Right ventricle myocardium inferior (tissue), 1 donor: ENCODE data around the gene TCEA3. TPM values are rescaled to one million over a fixed set of nuclear protein-coding genes. Genes with fewer than 3 reads are reported as not detected.
"Not testable (repeated sequence)": the region's sequence is repeated elsewhere in the genome, so short reads cannot be mapped to it uniquely, and the experiment has no call there.

ENCODE experiments used
- ATAC-seq: fragments of 200-7000 bp; cut with Tn5 transposase; one replicate; pipeline ENCODE4 v1.9.1; 2020; ENCODE audit warnings: mild to moderate bottlenecking, moderate library complexity
- DNase-seq: peaks from one replicate; pipeline ENCODE4 v3.0.0; 2021; ENCODE audit errors: missing footprints
- intact Hi-C: fragments of 100-400 bp; cut with DNase I; formaldehyde crosslinking; loops from one replicate; pipeline ENCODE4 v1.11.0; 2022
- total RNA-seq: library from RNA; stranded (reverse); fragmentation: NEBNext Ultra II Directional; extraction: Animal tissue kit (Norgen Biotek cat#: 25700); gene quantifications from one replicate; pipeline ENCODE4 v1.2.1, GENCODE V29; 2021
- donor health status: DM: no; HTN: yes; CAD: no; lungs with severe emphysema.

Gene TCEA3
- total RNA-seq, 1 donor from 2014 or later: 73.6 TPM

DNA sequence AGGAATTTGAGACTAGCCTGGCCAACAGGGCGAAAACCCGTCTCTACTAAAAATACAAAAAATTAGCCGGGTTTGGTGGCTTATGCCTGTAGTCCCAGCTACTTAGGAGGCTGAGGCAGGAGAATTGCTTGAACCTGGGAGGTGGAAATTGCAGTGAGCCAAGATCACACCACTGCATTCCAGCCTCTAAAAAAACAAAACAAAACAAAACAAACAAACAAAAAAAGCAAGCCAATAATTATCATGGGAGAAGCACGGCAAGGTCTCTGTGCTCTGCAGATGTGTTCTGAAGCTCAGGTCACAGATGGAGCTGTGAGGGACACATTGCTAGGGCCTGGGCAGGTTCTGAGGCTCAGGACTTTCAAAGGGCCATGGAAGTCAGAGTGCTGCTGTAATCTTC lies 44.3 kb downstream of the TCEA3 start:
- DNase-seq, intact Hi-C loops, ATAC-seq: not testable (repeated sequence)

DNA sequence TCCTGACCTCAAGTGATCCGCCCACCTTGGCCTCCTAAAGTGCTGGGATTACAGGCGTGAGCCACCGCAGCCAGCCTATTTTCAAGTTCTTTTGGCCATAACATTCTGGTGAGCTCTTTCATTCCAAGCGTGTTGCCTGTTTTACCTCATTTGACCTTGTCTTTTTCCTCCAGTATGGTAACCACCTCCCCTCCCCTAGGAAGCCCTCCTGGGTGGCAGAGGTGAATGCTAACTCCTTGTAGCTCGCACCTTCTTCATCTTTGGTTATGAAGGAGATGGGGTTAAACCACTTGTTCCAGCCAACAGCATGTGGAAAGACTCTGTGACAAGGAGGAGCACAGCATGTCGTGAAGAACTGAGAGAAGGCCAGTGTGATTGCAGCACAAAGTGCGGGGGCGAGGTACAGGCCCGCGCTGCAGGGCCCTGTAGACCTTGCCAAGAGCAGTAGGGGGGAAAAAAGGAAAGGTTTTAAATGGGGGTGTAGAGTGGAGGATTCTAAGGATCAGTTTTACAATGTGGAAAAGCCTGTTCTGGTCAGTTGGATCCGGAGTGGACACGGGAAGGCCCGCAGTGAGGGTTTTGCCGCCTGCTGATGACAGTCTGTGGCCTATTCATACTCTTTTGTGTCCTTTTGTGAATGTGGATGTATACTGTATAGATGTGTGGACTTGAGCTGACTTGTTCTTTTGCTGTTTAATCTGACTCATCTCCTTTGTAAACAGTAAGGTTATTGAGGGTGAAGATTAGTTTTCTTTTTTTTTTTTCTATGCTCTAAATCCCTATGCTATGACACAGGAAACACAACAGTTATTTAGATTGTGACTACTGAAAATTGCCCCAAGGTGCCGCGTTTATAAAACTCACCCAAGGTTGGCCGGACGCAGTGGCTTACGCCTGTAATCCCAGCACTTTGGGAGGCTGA lies 47.4 kb downstream of the TCEA3 start:
- intact Hi-C loops: no loop called here

DNA sequence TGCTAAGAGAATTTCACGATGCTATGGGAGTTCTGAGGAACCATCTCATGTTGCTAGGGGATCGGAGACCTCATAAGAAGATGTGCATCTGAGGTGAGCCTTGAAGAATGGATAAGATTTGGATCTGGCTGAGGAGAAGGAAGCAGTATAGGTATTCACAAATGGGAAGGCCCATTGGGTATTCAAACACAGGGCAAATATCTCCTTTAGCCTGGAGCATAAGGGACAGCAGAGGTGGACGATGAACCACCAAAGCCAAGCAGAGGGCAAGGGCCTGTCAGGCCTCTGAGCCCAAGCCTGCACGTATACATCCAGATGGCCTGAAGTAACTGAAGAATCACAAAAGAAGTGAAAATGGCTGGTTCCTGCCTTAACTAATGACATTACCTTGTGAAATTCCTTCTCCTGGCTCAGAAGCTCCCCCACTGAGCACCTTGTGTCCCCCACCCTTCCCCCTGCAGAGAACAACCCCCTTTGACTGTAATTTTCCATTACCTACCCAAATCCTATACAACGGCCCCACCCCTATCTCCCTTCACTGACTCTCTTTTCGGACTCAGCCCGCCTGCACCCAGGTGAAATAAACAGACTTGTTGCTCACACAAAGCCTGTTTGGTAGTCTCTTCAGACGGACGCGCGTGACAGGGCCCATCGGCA lies 50.3 kb downstream of the TCEA3 start:
- DNase-seq, intact Hi-C loops, ATAC-seq: not testable (repeated sequence)

More for the DNA sequence above, 47.4 kb downstream of the TCEA3 start:
- DNase-seq (no peak), ATAC-seq (peak; percentile 83)

DNA sequence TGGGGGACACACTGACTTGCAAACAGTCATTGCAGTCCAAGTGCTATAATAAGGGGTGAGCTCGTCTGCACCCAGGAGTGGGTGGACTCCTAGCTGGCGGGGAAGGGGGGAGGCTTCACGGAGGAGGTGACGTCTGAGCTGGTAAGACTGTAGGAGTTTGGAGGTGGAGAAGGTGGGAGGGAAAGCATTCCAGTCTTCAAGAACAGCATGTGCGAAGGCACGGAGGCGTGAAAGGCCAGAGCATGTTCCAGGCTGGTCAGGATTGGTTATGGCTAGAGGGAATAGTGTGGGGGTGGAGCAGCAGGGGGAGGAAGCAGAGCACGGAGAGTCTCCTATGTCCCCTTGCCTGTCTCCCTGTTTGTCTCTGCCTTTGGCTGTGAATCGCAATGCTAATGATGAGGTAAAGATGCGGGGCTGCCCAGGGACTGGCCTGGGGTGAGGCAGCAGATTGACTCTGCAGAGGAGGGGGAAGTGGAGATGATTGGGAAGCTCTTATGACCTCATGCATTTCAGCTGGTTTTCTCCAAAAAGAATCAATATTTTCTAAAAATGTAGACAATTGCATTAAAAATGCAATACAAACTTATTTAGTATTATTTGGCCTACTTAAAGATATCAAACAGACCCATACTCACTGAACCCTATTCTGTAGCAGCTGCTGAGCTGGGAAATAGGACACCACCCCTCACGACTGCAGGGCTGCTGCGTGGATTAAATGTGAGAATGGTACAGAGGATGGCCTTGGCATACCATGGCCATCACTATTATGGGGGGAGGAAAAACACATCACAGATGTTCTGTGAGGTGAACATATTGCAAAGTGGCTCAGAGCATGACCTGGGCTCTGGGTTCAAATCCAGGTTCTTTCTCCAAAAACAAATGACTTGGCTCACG lies 52.3 kb downstream of the TCEA3 start:
- no peak for ATAC-seq
- intact Hi-C loops: loop anchor here (2.0 kb wide), 1 partner anchor 23 kb away; no protein-coding TSS in a partner anchor
- DNase-seq: no peak

DNA sequence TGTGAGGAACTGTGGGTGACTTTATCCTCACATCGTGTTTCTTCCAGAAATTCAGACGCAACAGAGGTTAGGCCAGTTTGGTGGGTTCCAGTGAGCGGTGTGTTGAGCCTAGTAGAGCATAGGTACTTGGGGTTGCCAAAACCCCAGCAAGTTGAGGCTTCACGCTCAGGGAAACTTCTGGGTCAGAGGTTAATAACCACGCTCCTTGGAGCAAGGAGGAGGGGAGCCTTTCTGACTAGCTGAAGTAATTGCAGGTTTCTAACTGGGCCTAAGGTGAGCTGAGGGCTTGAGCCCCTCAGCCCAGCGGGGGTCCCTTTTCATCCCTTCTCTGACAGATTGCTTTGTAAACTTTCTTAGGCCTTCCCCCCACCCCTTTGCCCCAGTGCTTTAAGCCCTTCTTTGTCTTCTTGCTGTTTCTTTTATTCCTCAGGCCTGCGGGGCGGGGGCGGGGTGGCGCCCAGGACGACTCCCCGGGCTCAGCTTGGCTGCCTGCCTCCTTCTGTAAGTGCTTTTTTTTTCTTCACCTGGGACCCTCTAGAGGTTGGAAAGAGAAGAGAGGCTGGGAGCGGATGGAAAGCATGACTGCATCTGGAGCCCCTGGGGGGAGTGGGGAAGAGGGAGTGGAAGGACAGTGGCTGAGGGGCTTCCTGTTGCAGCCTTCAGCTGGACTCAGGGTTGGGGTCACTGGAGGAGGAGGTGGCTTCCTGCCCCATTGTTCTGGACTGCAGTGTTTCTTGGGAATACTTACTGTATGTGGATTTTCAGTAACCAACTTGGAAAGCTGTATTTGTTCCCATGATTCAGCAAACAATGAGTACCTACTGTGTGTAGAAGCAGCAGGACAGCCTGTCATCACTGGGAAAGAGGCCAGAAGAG lies 53.6 kb downstream of the TCEA3 start:
- intact Hi-C loops: loop anchor here (2.0 kb wide), 1 partner anchor 24 kb away; no protein-coding TSS in a partner anchor
- DNase-seq: no peak

DNA sequence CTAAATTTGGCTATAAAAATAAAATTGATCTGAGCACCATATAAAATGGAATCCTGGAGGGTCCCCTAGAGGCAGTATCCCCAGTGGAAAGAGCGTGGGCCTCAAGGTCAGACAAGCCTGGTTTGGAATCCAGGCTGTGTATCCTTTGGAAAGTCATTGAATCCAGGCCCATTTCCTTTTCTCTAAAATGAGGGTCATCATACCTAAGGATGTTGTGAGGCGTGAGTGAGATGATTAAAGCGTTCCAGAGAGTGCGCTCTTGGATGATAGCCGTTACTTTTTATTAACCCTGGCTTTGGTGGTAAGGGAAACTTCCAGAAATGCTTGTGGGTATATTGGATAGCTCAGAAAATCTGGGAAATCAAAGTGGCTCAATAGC lies 54.2 kb downstream of the TCEA3 start:
- ATAC-seq: no peak
- intact Hi-C loops: loop anchor here (2.0 kb wide), 1 partner anchor 24 kb away; no protein-coding TSS in a partner anchor
- DNase-seq: no peak

More for the DNA sequence above, 53.6 kb downstream of the TCEA3 start:
- ATAC-seq: no peak

DNA sequence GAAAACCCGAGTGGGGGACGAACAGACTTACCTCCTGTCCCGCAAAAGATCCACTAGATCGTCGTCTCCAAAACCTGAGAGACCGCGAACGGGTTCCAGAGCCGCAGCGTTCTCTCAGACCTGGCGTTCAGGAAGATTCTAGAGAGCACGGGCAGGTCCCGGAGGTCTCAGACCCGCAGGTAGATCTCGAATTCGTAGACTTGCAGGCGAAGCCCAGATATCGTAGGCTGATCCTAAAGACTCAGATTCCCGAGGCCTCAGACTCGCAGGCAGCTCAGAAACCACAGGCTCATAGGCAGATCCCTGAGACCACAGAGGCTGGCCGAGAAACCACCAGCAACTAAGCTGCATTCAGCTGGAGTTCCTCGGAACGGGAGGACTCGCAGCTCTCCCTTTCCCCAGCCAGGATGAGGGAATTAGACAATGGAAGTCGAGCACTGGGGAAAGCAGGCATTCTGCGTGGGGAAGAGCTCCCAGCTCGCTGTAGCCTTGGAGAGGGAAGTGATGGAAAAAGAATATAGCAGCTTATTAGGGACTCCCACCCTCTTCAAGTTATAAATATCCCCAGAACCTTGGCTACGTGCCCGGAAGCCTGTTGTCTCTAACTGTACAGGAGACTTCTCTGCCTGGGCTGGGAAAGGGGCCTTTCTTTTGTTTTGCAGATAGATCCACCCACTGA lies 55.1 kb downstream of the TCEA3 start, which contains the start of gene ZNF436:
Gene ZNF436, minus strand, starts transcription at position 502 of the 679 bp plus-strand sequence. CDS start 1,831 bp downstream, outside the sequence.
- DNase-seq (peak; percentile 91), ATAC-seq (peak; percentile 40)
- intact Hi-C loops: loop anchor here (2.0 to 5.0 kb wide), 3 partner anchors 25 to 108 kb away; no protein-coding TSS in a partner anchor

DNA sequence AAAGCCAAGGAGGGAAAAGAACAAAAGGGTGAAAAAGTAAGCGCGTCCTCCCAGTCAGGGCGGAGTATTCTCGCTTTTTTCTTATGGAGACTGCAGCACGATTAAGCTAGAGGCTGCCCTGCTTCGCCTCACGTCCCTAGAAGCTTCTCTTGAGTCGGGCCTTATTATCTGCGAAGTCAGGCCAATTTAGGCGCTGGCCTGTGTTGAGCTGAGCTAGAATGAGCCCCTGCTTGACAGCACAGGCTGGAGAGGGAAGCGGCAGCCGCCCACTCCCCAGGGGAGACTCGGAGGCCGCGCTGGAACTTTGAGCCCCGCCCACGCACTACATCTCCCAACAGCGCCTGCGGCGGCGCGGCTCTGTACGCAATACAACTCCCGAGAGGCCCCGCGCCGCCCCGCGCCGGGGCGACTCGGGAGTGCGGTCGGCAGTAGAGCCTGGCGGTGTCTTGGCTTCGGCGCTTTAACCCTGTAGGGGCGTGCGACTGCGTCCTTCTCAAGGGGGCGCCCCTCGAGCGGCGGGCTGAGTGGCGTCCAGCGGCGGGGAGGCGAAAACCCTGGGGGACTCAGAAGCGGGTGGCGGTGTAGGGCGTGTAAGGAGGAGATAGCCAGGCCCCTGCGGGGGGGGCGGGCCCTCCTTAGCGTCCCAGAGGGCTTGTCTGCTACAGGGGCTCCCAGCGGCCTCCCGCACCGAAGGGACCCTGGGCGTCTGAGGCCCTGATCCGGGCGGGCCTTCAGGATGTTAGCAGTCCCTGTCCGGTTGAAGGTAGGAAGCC lies 55.8 kb downstream of the TCEA3 start:
- intact Hi-C loops: loop anchor here (1.0 to 5.0 kb wide), 3 partner anchors 24 to 109 kb away; partner anchors contain the start of gene HNRNPR
- peak; percentile 89 for ATAC-seq
- peak; percentile 98 for DNase-seq

DNA sequence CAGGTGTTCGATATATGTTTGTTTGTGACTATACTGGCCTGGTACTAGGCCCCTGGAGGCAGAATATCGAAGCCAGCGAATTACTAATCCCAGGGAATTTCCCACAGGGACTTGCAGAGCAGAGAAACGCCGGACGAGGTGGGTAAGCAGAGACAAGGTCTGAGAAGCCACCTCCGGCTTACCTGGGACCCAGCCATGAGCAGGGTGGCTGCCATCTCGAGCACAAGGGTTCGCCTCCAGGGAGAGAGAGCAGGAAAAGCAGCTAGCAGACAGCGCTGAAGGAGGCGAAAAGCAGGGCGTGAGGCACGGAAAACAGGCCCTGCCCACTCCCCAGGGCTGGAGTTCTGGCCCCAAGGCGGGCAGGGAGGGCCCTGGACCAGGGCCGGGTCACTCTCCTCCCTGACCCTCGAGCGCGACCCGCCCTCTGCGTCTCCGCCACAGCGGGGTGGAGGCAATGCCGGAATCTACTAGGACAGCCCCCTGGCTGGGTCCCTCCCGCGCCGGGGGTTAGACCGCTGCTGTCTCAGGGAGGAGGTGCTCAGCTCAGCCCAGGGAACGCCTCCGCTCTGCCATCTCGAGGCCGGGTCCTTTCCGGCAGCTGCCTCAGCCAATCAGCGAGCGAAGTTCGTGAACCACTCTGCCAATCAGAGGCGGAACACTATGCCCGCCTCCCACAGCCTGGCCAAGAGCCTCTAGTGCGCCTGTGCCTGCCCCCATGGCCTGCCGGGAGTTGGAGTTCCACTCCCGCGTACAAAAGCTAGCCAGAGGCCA lies 56.6 kb downstream of the TCEA3 start:
- intact Hi-C loops: loop anchor here (1.0 to 5.0 kb wide), 3 partner anchors 24 to 109 kb away; partner anchors contain the start of gene HNRNPR
- ATAC-seq (peak; percentile 92), DNase-seq (peak; percentile 99)

DNA sequence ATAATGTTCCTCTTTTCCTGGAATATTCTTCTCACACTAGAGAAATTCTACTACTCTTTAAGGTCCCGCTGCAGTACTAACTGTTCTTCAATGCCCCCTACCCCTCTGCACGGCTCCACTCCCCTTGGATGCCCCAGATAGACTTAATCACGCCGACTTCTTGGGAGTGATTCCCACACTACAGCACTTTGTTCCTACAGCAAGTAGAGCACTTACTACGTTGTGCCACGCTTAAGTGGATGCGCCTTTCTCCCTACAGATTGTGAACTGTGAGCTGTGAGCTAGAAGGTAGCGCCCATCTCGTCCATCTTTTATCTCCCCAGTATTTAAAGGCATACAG lies 57.1 kb downstream of the TCEA3 start:
- ATAC-seq (no peak), DNase-seq (no peak)
- intact Hi-C loops: loop anchor here (5.0 kb wide), 1 partner anchor 110 kb away; no protein-coding TSS in a partner anchor

DNA sequence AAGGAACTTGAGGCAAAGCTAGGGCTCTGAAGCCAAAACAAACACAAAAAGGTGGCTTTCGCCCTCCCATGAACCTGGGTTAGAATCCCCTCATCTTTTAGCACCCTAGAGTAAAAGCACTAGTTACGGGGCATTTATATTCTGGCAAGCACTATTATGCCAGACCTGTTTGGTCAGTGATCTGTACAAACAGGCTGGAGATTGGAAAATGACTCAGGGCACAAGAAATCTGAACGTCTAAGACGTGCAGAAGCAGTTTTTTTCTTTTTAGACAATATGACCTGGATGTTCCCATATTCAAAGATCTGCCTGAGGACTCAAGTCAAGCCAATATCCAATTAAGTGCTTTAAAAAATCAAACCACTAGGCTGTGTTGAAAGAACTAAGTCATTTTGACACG lies 58.0 kb downstream of the TCEA3 start:
- DNase-seq (no peak), ATAC-seq (no peak)
- intact Hi-C loops: loop anchor here (5.0 kb wide), 1 partner anchor 111 kb away; no protein-coding TSS in a partner anchor

DNA sequence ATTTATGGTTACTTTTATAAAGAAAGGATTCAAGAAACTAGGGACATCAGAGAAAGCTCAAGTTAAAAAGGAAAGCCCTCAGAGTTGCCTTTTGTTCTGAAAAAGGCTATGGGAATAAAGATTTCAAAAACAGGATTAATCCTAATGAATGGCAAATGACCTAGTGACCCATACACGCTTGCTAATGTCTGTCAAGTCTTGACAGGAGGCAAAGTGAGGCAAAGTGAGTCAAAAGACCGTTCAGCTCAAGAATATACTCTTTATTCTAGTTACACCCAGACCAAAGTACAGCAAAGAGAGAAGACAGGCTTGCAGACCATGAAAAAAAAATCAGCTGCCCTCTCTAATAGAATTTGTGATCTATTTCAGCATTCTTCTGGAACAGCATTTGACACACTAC lies 58.4 kb downstream of the TCEA3 start:
- DNase-seq (no peak), ATAC-seq (no peak)
- intact Hi-C loops: loop anchor here (5.0 kb wide), 1 partner anchor 111 kb away; no protein-coding TSS in a partner anchor

DNA sequence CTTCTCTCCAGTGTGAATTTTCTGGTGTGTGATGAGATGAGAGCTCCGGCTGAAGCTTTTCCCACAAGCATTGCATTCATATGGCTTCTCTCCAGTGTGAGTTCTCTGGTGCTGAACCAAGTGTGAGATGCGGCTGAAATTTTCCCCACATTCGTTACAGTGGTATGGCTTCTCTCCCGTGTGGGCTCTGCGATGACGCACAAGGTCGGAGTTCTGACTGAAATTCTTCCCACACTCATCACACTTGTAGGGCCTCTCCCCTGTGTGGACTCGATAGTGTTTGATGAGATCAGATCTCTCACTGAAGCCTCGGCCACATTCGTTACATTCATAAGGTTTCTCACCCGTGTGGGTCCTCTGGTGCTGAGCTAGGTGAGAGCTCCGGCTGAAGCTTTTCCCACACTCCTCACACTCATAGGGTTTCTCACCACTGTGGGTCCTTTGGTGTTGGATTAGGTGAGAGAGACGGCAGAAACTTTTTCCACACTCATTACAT lies 62.3 kb downstream of the TCEA3 start:
- intact Hi-C loops: no loop called here
- ATAC-seq (no peak), DNase-seq (no peak)

DNA sequence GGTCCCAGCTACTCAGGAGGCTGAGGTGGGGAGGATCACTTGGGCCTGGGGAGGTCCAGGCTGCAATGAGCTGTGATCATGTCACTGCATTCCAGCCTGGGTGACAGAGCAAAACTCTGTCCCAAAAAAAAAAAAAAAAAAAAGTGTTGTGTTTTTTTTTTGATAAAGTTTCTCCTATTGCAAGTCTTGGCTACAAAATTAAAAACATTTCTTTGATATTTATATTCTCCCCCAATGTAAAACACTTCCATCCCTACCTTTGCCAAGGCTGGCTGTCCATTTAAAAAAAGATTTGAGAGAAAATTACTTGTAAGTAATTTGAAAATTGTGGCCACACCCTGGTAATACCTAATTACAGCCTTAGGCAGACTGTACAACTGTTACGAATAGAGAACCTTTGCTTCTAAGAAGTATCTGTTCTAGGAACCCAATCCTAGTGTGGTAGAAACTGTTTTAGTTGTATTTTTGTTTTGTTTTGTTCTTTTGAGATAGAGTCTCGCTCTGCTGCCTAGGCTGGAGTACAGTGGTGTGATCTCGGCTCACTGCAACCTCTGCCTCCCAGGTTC lies 66.2 kb downstream of the TCEA3 start:
- ATAC-seq: no peak

More for the DNA sequence above, 66.2 kb downstream of the TCEA3 start:
- intact Hi-C loops: no loop called here
- DNase-seq: no peak
